Liver (tissue), 9 donors: ENCODE data around the gene HSPA9. TPM values are rescaled to one million over a fixed set of nuclear protein-coding genes. Genes with fewer than 3 reads are reported as not detected.

Experiments used
- DNase-seq: peaks from one replicate; pipeline ENCODE4 v3.0.0-alpha.2; 2017; ENCODE audit warnings: low spot score
- H3K27ac ChIP-seq, 2 donors: one replicate each; pipeline ENCODE4 v1.7.0; 2013; ENCODE audit warnings: inconsistent platforms in 2 of 2, low read length in 2 of 2, control low read depth in 1 of 2, low read depth in 1 of 2, mild to moderate bottlenecking in 1 of 2
- H3K27me3 ChIP-seq, 4 donors: one replicate each; pipeline versions ENCODE4 v1.6.1 to v1.7.0; 2013; ENCODE audit warnings: low read length in 3 of 4, inconsistent platforms in 1 of 4, mild to moderate bottlenecking in 1 of 4, moderate library complexity in 1 of 4; ENCODE audit not compliant: control insufficient read depth in 4 of 4, insufficient read depth in 4 of 4
- H3K36me3 ChIP-seq, 4 donors: one replicate each; pipeline versions ENCODE4 v1.6.1 to v1.7.0; 2013; ENCODE audit warnings: low read length in 3 of 4, mild to moderate bottlenecking in 3 of 4, low read depth in 1 of 4, moderate library complexity in 1 of 4; ENCODE audit not compliant: control insufficient read depth in 4 of 4, insufficient read depth in 3 of 4
- H3K4me1 ChIP-seq, 4 donors: one replicate each; pipeline versions ENCODE4 v1.6.1 to v1.7.0; 2013; ENCODE audit warnings: low read length in 3 of 4, mild to moderate bottlenecking in 3 of 4, moderate library complexity in 1 of 4; ENCODE audit not compliant: control insufficient read depth in 4 of 4, insufficient read depth in 4 of 4
- H3K4me3 ChIP-seq, 3 donors: one replicate each; pipeline versions ENCODE4 v1.6.1 to v1.7.0; 2013; ENCODE audit warnings: low read length in 3 of 3, control low read depth in 1 of 3, low read depth in 1 of 3, mild to moderate bottlenecking in 1 of 3
- H3K9ac ChIP-seq, 2 donors: one replicate each; pipeline ENCODE4 v1.7.0; 2013; ENCODE audit warnings: low read length in 2 of 2, mild to moderate bottlenecking in 2 of 2, moderate library complexity in 2 of 2, control low read depth in 1 of 2, low read depth in 1 of 2
- H3K9me3 ChIP-seq, 4 donors: one replicate each; pipeline versions ENCODE4 v1.6.1 to v1.7.0; 2013; ENCODE audit warnings: low read length in 3 of 4; ENCODE audit not compliant: control insufficient read depth in 4 of 4
- FOXA1 ChIP-seq: IDR thresholded peaks from 2 replicates; pipeline ENCODE4 v1.6.1; 2016; ENCODE audit warnings: antibody characterized with exemption
- GABPA ChIP-seq, 2 donors: IDR thresholded peaks in 1 of 2; conservative IDR thresholded peaks in 1 of 2; 2 replicates each; pipeline ENCODE4 v1.6.1; 2016; ENCODE audit warnings: antibody characterized with exemption in 2 of 2, mild to moderate bottlenecking in 1 of 2, moderate library complexity in 1 of 2
- JUND ChIP-seq, 2 donors: IDR thresholded peaks; 2 replicates each; pipeline ENCODE4 v1.6.1; 2016; ENCODE audit warnings: antibody characterized with exemption in 2 of 2
- MAX ChIP-seq: IDR thresholded peaks from 2 replicates; pipeline ENCODE4 v1.6.1; 2016; ENCODE audit warnings: antibody characterized with exemption
- RAD21 ChIP-seq, 2 donors: IDR thresholded peaks; 2 replicates each; pipeline ENCODE4 v1.6.1; 2016; ENCODE audit warnings: antibody characterized with exemption in 2 of 2, mild to moderate bottlenecking in 2 of 2
- REST ChIP-seq: IDR thresholded peaks from 2 replicates; pipeline ENCODE4 v1.6.1; 2016; ENCODE audit warnings: antibody characterized with exemption, mild to moderate bottlenecking
- SP1 ChIP-seq: IDR thresholded peaks from 2 replicates; pipeline ENCODE4 v1.6.1; 2018; ENCODE audit warnings: antibody characterized with exemption, mild to moderate bottlenecking
- YY1 ChIP-seq: IDR thresholded peaks from 2 replicates; pipeline ENCODE4 v1.6.1; 2016; ENCODE audit warnings: antibody characterized with exemption, mild to moderate bottlenecking
- ZBTB33 ChIP-seq: IDR thresholded peaks from 2 replicates; pipeline ENCODE4 v1.6.1; 2016; ENCODE audit warnings: antibody characterized with exemption
- WGBS: extraction: QIAGEN DNeasy Blood & Tissue Kit; methylation state at CpG from one replicate; pipeline ENCODE4 v1.1.7; 2013; 5-methylcytosine and 5-hydroxymethylcytosine counted together
- polyA plus RNA-seq, 2 donors: library from polyadenylated mRNA; stranded (reverse) in 1 of 2; unstranded in 1 of 2; fragments of 200-250 nt in 1 of 2; fragments of >200 nt in 1 of 2; fragmentation: Nextera tagmentation in 1 of 2; extraction: Ambion mirVana in 1 of 2; gene quantifications; one replicate each; pipeline versions ENCODE4 v1.2.1 to v1.2.3, GENCODE V29; 2013 to 2015
- total RNA-seq, 2 donors: library from RNA; depleted of rRNA; stranded (reverse); fragments of >200 nt; gene quantifications; one replicate each; pipeline ENCODE4 v1.2.3, GENCODE V29; 2014
- donor health status: healthy.
- donor health status: healthy.
- donor health status: healthy.
- donor health status: healthy.
- donor health status: healthy.

Gene HSPA9
- total and polyA plus RNA-seq, 4 donors: 221 to 378 (median 238) TPM

- no peaks in the 10 kb centered on the region for H3K36me3 ChIP-seq
- 94% methylated on average over 10 of the region's 10 CpGs for WGBS
- H3K9ac ChIP-seq: no peak overlapping the region
- no peaks in the 10 kb centered on the region for H3K27me3 ChIP-seq
- H3K4me3 ChIP-seq: no peak overlapping the region
- no peaks in the 10 kb centered on the region for H3K4me1 ChIP-seq
- DNase-seq: no peak
- TF ChIP-seq YY1 (no peak), FOXA1 (no peak), JUND (IDR thresholded peaks at IDR 0.05) (no peak), MAX (no peak), REST (no peak)
- no peaks in the 10 kb centered on the region for H3K9me3 ChIP-seq
- H3K27ac ChIP-seq: no peak overlapping the region
Measured at GRCh38 chr5:138604176-138604785, 29.1 kb upstream of the HSPA9 start.

GRCh38 chr5:138603249-138603920, 28.2 kb upstream of the HSPA9 start:
- WGBS: 75% methylated on average over 5 of the region's 5 CpGs

GRCh38 chr5:138602371-138603000, 27.3 kb upstream of the HSPA9 start:
- Histone ChIP-seq H3K4me1 (no peaks in the 10 kb centered on the region), H3K4me3 (no peak overlapping the region), H3K36me3 (no peaks in the 10 kb centered on the region), H3K27me3 (no peaks in the 10 kb centered on the region), H3K9ac (no peak overlapping the region), H3K9me3 (no peaks in the 10 kb centered on the region), H3K27ac (no peak overlapping the region)
- no peak for DNase-seq
- TF ChIP-seq SP1 (no peak), GABPA (IDR thresholded peaks at IDR 0.05 in 1 of 2, conservative IDR thresholded peaks at IDR 0.05 in 1 of 2) (no peak), REST (no peak), YY1 (no peak), JUND (IDR thresholded peaks at IDR 0.05) (no peak), RAD21 (IDR thresholded peaks at IDR 0.05) (no peak)
- WGBS: 83% methylated on average over 6 of the region's 6 CpGs

More at GRCh38 chr5:138603249-138603920, 28.2 kb upstream of the HSPA9 start:
- TF ChIP-seq YY1: no peak
- no peak for TF ChIP-seq ZBTB33
- H3K27me3 ChIP-seq: no peaks in the 10 kb centered on the region
- H3K27ac ChIP-seq: no peak overlapping the region
- no peaks in the 10 kb centered on the region for H3K36me3 ChIP-seq
- no peaks in the 10 kb centered on the region for H3K9me3 ChIP-seq
- H3K4me3 ChIP-seq: no peak overlapping the region
- DNase-seq: no peak
- H3K4me1 ChIP-seq: no peaks in the 10 kb centered on the region
- H3K9ac ChIP-seq: no peak overlapping the region
